Umbilical cord (tissue), 2 donors: ENCODE data around the gene HOXC9. TPM values are rescaled to one million over a fixed set of nuclear protein-coding genes. Genes with fewer than 3 reads are reported as not detected.

Experiments used
- DNase-seq: peaks from one replicate; pipeline ENCODE4 v3.0.0-alpha.2; 2015; ENCODE audit warnings: low spot score
- total RNA-seq: library from RNA; depleted of rRNA; stranded (reverse); fragments of >200 nt; gene quantifications from one replicate; pipeline ENCODE4 v1.2.3, GENCODE V29; 2014; ENCODE audit warnings: low replicate concordance; ENCODE audit not compliant: insufficient read depth

HOXC9 gene
- total RNA-seq: 10.4 TPM

DNA sequence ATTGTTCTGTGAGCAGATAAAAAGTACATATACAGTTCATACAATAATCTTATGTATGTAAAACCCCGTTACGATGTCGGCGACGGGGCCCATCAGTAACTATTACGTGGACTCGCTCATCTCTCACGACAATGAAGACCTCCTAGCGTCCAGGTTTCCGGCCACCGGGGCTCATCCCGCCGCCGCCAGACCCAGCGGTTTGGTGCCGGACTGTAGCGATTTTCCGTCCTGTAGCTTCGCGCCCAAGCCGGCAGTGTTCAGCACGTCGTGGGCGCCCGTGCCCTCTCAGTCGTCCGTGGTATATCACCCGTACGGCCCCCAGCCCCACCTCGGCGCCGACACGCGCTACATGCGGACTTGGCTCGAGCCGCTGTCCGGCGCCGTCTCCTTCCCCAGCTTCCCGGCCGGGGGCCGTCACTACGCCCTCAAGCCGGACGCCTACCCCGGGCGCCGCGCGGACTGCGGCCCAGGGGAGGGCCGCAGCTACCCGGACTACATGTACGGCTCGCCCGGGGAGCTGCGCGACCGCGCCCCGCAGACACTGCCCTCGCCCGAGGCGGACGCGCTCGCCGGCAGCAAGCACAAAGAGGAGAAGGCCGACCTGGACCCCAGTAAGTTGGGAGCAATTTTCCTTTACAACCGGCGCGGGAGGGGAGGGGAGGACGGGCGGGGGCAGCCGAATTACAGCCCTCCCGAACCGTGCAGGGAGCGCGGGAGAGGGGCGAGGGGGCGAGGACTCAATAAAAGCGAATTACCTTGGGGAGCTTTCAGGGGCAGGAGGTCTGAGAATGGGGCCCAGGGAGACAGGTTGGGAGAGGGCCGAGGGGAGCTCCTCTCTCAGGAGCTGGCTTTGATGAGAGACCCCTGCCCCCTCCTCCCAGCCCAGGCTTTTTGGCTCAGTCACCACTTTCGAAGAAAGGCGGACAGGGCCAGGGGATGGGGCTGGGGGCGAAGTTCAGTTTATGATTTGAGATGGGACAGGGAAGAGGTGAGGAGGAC lies at the start of gene HOXC9:
Gene HOXC9, plus strand, starts transcription at position 46 of the 999 bp plus-strand sequence. Its CDS starts 28 bp downstream, at position 74.
- no peak for DNase-seq

DNA sequence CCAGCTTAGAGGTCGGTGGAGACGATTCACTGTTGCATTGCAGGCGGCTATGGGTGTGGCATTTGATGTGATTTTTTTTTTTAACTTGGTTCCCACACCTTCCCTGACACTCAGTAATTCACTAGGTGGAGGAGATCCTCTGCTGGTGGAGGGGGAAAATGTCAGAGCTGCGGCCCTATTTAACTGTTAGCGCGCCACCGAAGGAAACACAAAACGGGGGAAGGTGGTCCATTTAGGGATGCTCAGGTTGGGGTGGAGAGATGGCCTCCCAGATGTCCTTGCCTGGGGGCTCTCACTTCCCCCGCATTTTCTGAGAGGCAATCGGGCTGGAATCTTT lies 49.6 kb upstream of the HOXC9 start:
- no peak for DNase-seq

DNA sequence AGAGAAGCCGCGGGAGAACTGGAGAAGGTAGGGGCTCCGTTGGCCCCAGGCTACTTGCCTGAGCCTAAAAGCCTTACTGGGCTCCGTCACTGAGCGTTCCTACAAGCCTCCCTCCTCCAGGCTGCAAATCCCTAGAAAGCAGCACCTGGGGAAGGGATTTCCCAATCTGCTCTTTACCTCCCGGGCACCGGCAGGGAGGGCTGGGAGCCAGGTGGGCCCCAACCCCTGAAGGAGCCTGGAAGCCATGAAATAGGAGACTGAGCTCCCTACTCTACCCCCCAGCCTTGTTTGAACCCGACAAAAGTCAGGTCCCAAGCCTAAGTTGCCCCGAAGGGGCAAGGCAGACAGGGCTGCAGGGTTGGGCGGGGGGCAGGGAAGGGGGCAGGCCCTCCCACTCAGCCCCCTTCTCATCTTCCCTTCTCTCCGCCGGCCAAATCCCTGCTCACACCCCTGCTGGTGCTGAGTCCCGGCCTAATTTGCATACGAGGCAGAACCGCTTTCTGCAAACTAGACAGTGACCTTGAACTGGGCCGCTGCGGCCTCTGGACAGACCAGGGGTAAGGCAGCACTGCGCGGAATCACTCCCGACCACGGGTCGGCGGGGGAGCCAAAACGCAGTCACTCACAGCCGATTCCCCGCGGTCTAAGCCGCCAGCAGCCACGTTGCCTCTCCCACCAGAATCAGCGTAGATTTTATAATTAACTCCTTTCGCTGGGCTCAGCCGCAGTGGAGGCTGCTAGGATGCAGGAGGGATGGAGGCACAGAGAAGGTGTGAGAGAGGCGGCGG lies 49.0 kb upstream of the HOXC9 start:
- no peak for DNase-seq

GRCh38 chr12:53951577-53952334 lies 48.2 kb upstream of the HOXC9 start:
- DNase-seq: no peak

DNA sequence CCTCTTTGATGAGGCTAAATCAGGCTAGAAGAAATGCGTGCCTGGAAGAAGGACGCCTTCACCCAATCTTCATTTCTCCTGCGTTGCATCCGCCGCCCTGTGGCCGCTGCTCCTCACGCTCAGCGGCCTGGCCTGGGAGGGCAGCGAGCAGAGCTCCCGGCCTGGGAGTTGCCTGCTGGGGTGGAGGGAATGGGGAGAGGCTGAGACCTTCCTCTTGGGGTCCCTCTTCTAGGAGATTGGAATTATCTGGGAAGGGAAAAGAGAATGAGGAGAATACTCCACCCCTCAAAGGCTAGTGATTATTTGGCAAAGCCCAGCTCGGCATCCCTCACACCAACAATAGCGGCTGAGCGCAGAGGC lies 47.6 kb upstream of the HOXC9 start:
- no peak for DNase-seq

- DNase-seq: no peak
Measured at GRCh38 chr12:53952871-53953734, 46.9 kb upstream of the HOXC9 start.

GRCh38 chr12:53953831-53954693 lies 45.9 kb upstream of the HOXC9 start:
- no peak for DNase-seq

GRCh38 chr12:53954694-53955035 lies 45.3 kb upstream of the HOXC9 start, which contains the start of gene HOXC12:
HOXC12 (plus strand) TSS chr12:53954903; CDS start chr12:53954930, 27 bp downstream.
- DNase-seq: no peak

GRCh38 chr12:53955036-53955775 lies 44.8 kb upstream of the HOXC9 start:
- DNase-seq: no peak

DNA sequence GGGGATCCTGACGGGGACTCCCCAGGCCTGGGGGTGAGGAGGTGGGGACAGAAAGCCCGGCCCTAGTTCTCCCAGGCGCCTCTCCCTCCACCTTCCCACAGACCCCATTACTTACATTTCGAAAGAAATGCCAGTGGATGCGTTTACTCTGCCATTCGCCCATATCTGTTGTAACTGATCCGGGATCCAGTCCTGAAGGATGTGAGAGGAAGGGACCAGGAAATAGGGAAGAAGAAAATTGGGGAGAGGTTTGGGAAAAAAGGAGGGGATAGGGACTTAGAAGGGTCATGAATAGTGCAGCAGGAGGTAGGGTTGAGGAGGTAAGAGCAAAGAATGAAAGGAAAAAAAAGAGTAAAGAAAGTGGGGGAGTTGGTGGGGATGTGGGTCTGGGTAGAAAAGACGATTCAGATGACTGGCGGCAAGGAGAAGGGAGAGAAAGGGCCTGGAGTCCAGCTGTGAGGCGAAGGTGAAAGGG lies 44.1 kb upstream of the HOXC9 start:
- no peak for DNase-seq

DNA sequence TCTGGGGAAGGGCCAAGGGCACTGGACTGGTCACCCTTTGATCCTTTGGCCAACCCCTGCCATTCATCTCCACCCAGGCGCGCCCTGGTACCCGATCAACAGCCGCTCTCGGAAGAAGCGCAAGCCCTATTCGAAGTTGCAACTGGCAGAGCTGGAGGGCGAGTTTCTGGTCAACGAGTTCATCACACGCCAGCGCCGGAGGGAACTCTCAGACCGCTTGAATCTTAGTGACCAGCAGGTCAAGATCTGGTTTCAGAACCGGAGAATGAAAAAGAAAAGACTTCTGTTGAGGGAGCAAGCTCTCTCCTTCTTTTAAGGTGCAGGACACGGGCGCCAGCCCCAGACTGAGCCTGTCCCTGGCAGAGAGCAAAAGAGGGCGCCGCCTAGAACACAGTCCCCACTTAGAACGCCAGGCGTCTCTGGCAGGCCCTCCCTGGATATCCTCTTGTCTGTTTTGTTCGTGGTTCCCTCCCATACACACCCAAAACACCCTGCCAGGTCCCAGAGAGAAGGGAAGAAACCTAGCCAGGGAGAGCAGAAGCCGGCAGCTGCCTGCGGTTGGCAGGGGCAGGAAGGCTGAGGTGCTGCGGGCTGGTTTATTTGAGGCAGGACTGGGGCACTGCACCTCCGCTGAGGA lies 43.6 kb upstream of the HOXC9 start:
- DNase-seq: no peak

- no peak for DNase-seq
Measured at GRCh38 chr12:53956914-53957536, 42.9 kb upstream of the HOXC9 start.

GRCh38 chr12:53958128-53958527 lies 41.8 kb upstream of the HOXC9 start:
- DNase-seq: no peak

DNA sequence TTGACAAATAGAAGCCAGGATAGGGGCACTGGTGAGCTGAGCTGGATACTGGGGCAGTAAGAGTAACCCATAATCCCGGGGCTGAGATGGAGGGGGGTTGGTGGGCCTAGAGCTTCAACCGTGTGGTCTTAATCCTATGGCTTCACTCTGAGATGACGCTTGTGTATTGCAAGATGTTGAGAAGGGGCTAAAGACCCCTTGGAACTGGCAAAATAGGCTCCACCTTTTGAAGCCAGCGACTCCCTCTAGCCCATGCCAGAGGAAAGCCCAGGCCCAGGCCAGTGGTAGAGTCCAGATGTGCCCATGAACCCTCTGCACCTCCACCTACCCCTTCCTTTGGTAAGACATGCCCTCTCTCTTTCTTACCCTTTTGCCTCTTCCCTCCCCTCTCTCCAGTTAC lies 40.6 kb upstream of the HOXC9 start:
- no peak for DNase-seq

DNA sequence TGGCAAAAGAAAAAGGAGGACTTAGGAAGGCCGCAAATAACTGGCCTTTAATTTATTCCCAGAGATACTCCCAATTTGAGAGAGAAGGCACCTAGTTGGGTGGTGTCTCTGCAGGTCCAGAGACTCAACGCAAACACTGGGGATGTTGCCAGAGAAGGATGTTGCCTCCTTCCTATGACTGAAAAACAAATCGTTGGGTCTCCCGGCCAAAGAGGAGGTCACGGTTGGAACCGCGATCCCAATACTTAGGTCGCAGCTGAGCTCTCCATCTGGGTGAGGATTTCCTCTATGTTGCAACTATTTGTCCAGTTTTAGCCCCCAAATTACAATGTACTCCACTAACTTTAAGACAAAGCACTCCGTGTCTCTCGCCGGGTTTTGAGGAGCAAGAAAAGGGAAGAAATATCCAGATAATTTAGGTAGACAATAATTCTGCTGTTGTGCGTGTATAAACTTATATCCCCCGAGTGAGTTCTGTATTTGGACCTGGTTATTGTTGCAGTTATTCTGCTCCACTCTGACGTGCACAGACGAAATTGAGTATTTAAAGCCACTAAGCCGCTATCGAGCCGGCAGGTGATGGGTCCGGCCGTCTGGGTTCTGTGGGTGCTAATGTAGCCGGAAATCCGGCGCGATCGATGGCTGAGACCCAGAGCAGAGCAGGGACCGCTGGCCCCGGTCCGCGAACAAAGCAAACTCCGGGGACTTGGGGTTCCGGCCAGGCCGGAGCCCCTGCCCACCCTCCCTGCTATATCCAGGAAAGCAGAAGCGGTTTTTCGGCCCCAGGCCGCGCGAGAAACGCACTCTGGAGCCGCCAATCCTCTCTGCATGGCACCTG lies 39.6 kb upstream of the HOXC9 start:
- DNase-seq: no peak

GRCh38 chr12:53961025-53961761 lies 38.8 kb upstream of the HOXC9 start:
- no peak for DNase-seq
